ENCODE measurements around the gene KRT3.

KRT3 gene

DNA sequence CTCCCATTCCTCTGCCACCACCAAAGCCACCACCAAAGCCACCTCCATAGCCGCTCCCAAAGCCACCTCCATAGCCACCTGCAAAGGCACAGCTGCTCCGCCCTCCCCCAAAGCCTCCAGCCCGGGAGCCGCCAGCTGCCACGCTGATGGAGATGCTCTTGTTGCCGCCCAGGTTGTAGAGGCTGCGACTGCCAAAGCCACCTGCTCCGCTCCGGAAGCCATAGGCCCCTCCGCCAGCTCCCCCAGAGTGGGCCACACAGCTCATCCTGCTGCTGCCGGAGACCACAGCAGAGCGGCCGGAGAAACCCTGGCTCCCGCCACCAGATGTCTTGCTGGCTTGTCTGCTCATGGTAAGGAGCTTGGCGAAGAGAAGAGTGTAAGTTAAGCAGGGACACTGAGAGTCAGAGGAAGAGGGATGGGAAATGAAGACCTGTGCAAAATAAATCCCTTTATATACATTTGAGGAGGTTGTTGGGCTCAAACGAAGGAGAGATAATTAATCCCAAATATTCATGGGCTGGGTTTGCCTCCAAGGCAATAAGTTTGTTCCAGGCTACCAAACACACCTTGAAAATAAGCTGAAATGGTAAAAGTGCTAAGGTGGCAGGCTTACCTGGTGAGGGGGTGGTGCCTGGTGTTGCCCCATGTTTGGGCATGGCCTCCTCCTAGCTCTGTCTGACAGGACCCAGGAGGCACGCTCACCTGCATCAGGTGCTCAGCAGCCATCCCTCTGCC lies at the start of gene KRT3:
KRT3 (minus strand) TSS at position 424 of the 735 bp plus-strand sequence; CDS start at position 349, 75 bp downstream.
- DNase-seq, result no peak

DNA sequence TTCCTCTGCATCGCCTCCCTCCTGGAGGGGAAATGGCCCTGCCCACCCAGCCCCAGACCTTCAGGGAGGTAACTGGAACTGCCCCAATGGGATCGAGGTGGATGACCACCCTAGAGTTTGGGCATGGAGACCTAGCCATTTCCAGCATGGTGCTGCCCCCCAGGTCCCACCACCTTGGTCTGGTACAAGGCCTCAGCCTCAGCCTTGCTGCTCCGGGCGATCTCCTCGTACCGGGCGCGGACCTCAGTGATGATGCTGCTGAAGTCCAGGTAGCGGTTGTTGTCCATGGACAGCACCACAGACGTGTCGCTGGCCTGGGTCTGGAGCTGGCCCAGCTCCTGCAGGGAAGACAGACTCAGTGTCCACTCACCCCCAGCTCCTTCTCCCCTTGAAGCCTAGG lies 48.5 kb upstream of the KRT3 start:
- DNase-seq, result no peak

DNA sequence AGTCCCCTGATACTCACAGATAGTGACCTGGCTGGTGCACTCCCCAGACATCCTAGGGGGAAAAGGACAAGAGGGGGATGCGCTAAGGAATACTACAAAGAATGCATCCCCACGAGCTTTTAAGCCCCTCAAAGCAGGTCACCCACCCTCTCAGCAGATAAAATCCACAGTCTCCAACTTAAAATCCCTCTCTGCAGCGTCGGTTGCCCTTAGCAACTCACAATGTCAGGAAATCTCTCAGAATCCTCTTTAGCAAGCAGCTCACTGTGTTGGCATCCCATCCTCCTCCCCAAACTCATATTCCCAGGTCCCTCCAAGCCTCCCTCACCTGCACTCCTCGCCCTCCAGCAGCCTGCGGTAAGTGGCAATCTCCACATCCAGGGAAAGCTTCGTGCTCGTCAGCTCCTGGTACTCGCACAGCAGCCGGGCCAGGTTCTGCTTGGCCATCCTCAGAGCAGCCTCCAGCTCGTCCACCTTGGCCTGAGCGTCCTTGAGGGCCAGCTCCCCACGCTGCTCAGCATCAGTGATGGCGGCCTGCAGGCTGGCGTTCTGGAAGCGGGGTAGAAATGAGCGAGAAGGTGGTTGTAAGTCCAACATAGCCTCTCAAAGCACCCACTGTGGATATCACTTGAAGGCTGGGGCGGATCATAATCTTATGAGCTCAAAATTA lies 43.7 kb upstream of the KRT3 start:
- no peak for DNase-seq

DNA sequence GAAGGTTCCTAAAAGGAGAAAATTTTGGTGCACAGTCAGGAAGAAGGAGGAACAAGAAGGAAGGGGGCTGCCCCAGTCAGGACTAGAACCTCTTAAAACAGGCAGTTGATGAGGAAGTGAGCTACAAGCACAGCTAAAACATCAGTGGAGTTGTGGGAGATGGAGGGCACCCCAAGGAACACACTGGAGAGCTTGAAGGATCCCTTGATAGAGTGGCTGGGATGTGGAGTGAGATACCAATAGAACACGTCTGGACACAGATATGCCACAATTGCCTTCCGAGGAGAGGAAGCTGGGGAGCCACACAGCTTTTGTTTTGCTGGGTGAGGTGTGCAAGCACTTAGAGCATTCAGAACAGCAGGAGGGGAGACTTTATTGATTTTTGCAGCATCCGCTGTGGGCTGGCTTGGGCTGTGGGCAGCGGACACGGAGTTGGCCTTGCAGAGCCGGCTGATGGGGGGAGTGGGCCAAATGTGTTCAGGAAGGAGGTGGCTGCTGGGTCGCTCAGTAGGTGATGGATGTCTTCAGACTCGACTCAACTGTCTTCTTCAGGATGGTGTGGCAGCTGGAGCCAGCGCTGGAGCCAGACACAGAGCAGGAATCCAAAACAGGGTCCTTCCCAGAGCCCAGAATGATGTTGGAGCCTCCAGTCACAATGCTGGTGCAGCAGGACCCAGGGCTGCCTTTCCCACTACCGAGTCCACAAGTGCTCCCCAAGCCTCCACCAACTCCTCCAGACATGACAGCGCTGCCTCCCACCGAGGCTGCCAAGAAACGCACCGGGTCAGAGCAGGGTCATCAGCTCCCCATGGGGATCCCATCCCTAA lies 42.9 kb upstream of the KRT3 start:
- DNase-seq, result no peak

DNA sequence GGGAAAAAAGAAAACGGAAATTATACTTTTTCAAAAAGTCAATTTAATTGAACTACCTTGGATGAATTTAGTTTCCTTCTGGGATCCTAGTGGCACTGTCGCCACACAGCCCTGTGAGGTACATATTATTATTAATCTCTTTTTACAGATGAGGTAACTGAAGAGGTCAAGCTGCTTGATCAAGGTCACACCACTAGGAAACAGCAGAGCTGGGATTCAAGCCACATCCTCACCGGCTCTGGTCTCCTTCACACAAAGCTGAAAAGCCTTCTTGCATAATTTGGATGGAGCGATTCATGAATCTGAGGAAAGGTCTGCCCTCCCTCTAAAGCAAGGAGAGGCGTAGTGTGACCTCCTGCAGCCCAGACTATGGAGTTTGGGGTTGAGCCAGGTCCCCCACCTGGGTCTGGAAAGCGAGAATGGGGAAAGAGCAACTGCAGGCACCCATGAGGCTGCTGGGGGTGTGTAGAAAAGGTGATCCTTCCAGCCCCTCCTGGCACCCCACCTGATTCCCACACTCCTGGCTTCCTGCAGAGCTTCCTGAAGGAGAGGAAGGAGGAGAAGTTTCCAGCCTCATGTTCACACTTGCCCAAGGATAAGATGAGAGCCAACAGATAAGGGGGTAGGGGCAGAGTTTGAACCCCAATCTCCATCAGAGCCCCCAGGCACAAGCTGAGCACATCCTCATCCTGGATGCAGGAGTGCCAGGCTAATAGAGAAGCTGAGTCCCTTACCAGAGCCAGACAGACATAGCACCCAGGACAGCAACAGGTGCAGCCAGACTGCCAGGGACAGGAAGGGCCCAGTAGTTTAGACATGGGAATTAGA lies 42.1 kb upstream of the KRT3 start:
- DNase-seq, result no peak

DNA sequence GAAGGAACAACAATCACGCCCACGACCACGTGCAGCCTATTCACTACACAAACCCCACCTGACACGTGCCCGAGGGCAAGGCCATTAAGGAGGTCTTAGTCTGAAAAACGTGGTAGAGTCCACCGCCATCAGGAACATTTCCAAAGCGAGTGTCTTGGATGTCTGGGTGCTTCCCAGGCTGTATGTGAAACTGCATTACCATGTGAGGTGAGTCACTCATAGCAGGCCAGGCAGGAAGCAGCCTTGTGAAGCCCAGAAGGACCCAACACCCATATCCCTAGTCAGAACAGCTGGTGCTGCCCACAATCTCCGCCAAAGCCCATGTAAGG lies 41.5 kb upstream of the KRT3 start:
- no peak for DNase-seq

DNA sequence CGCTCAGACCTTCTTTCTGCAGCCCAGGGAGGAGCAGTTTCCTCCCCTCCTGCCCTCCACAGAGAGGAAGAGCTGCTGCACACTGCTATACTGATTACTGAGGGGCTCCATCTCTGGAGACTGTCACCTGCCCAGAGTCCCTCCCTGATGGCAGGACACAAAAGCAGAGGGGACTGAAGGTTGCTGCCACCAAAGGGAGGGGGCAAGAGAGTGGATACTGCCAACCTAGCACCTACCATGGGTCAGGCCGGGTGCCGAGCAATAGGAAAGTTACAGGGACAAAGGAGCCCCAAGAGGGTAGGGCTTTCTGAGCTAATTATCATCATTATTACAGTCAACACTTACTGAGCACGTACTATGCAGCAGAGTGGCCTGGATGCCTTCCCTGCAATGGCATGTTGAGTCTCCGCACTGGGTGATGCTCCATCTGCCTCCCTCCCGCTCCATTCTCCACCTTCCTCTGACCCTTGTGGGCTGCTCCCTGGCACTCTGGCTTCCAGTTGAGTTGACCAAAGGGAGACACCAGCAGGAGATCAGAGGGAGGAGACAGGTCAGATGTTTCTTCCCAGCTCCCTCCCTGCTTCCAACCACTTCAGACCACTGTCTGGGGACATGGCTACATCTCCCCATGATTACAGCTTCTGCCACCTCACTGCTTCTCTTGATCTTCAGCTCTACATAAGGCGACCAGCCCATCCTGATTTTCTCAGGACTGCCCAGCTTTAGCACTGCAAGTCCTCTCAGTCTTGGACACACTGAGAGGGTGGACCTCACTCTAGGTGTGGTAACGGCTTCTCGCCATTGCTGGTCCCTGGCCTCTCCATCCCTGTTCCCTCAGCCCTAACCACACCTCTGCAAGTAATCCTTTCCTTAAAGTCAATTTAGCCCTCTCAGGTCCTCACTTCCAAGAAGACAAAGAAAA lies 40.8 kb upstream of the KRT3 start:
- no peak for DNase-seq

DNA sequence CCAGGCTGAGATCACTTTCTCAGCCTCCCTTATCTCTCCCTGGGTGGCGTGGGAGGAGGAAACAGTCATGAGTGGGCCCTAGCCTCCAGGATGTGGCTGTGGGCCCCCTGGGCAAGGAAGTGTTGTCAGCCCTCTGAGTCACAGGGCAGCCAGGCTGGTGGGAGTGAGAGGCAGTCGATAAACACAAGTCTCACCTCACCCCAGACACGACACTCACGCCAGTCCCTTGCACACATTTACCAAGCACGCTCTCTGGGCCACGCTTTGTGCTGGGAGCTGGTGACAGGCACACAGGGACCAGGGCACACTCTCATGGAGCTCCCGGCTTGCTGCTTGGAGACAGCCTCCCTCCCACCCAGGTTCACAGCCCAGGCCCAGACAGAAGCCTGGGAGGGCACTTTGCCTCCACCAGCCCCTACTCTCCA lies 40.1 kb upstream of the KRT3 start:
- peak; percentile 68 for DNase-seq

DNA sequence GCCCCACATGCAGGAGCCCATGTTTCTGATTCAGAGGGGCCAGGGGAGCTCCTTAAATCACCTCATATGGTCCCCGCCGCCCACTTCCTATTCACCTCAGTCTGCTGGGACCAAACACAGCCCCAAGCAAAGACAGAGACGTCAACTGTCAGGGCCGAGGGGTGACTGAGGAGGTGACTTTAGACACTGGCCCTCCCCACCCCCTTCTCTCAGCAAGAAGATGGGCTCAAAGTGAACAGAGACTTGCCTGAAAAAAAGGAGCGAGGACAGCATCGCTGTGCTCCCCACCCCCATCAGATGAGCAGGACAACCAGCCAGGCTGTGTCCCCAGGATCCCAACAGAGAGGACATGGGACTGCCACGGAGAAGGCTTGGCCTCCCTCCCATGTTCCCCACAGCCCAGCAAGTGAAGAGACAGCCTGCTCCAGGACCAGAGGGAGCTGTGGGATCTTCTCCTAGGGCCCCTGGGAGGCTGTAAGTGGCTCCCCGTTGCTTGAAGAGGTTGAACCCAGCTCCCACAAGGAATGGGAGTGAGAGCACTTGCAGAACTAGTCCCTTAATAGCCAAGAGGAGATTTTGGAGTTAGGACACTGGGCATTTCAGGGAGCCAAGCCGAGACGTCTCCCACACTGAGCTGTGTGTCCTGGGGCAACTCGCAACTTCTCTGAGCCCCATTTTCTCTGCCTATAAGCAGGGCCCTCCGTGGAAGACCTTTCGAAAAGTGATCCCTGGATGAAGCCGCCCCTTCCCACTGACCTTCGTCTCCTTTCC lies 39.5 kb upstream of the KRT3 start:
- no peak for DNase-seq

DNA sequence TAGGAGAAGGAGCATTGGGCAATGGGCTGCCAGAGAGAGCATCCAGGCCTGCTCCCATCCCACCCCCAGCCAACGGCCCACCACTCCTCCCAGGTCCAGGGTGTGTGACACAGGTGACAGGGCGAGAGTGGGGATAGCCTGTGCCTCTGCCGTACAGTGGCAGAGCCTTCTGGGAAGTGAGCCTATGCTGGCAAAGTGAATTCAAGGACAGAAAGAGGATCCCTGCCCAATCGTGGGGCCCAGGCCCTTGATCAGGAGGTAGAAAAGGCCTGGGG lies 38.7 kb upstream of the KRT3 start:
- DNase-seq, result no peak

DNA sequence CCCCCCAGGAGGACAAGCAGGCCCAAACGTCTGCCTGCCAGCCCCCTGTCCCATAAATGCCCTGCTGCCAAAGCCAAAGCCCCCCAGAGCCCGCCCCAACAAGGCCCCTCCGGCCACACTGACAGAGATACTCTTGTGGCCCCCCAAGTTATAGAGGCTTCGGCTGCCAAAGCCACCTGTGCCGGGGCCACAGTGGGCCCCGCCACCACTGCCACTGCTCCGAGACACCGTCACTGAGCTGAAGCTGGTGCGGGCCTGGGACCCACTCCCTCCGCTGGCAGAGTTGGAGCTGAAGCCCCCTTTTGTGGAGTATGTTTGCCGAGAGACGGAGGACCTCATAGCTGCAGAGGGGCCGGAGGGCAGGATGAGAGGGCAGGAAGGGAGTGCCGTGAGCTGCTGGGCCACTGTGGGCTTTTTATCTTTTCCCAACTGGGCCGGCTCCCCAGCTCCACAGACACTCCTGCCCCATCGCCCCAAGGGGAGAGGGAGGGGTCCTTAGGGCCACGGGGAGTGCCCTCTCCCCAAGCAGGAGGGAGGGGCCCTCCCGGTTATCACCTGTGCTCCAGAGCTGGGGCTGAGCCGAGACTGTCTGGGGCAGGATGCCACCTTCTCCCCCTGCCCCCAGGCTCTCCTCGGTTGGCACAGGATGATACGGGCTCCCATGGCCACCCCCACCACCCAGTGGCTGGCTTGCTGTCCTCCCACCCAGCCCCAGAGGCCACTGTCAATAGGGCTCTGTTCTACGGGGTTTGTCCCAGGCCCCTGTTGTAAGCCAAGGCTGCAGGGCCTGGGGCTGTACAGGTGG lies 38.2 kb upstream of the KRT3 start, which contains the start of gene KRT79:
KRT79 (minus strand) TSS at position 390 of the 805 bp plus-strand sequence; CDS start at position 339, 51 bp downstream.
- no peak for DNase-seq

DNA sequence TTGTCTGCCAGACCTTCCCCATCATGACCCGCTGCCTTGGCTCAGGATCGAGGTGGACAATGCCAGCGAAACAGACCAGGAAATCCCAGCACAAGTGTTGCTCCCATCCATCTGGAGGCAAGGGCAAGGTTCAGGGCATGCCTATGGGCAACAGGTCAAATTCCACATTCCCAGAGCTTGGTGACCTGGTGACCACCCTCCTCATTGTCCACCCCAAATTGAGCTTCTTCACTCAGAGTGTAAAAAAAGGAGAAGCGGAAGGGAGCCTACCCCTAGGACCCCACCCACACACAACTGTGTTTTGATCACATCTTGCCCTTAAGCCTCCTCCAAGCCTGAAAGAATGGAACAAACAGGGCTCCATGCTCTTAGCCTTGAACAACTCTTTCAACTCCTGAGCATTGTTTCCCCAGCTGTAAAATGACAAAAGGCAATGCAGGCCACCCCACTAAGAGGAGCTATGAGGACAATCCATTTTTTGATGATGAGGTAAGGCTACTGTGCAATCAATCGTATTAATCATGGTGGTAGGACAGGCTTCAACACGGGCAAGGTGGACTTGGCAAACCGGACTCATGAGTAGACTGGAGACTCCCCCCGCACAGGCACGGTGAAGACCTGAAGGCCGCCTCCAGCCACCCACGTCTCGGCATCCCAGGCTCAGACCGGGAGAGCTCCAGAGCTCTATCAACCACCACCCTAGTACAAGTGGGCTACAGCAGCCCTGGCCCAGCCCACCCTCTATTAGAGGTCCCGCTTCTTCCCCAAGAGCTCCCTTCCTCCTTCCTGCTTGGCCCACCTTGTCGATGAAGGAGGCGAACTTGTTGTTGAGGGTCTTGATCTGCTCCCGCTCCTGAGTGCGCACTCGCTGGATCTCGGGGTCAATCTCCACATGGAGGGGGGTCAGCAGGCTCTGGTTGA lies 37.3 kb upstream of the KRT3 start:
- no peak for DNase-seq

DNA sequence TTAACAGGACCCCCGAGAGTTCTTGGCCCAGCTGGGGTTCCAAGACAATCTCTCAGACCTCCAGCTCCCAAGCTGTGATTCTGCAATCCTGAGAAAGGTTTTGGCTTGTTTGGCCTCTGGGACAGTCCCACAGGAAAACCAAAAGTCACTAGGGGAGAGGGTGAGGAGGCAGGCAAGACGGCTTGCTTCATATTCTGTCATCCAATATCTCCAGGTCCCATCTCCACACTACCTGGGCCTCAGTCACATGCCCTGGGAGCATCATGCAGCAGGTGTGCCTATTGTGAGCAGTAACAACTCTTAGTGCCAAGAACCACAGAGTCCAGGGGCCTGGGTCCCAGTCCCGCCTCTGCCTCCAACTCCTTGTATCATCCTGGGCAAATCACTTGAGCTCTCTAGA lies 36.5 kb upstream of the KRT3 start:
- no peak for DNase-seq

DNA sequence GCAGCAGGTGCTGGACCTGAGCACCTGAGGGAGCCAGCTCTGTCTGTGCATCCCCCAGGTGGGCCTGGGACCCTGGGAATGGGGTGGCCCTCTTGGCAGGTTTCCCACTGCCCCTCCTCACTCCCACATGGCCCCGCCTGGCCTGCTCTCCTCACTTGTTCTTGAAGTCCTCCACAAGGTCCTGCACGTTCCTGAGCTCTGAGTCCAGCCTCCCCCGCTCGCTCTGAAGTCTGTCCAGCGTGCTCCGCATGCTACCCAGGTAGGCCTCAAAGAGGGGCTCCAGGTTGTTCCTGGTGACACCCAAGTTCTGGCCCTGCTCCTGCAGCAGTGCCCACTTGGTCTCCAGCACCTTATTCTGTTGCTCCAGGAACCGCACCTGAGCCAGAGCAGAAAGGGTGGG lies 35.3 kb upstream of the KRT3 start:
- no peak for DNase-seq

DNA sequence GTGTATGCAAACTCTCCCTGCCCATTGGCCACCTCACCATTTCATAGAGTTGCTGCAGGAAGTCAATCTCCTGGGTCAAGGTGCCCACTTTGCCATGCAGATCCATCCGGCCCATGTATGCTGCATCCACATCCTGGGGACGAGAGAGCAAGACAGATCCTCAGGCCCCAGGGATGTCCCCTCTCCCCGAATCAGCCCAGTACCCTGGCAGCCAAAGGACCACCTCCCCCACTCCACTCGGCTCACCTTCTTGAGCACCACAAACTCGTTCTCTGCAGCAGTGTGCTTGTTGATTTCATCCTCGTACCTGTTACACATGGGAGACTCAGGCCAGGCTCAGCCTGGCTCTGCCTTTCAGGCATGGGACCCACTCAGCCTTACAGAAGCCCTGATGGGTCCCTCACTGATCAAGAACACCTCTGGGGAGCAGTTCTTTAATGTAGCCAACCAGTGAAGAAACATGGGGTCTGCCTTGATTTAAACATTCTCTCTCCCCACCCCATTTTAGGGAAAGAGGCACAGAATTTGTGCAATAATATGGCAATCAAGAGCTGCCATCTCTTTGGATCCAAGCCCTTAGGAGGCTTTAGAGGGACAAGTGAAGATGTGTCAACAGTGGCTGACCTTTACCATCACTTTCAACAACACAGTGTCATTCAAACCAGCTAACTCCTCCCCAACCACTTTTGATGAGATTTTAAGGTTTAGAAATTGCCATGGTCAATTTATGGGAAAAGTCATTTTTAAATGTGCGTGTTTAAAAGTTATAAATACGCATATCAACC lies 34.3 kb upstream of the KRT3 start:
- no peak for DNase-seq

DNA sequence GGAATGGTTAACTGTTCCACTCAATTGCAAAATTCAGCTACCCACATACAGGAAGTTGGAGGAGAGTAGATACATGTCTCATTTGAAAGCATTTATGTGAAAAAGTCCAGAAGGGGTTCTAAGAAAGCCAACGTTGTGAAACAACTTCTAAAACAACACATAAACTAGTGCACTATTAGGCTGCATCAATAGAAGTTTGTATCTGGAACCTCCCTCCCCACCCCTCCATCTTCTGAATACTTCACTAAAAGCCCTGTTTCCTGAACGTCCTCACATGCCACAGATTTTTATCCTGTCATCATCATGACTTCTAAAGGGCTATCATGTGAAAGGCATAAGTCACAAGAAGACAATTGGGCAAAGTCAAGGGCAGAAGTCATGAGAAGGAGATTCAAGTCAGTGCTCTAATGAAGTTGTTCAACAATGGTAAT lies 32.7 kb upstream of the KRT3 start:
- DNase-seq, result peak; percentile 27

DNA sequence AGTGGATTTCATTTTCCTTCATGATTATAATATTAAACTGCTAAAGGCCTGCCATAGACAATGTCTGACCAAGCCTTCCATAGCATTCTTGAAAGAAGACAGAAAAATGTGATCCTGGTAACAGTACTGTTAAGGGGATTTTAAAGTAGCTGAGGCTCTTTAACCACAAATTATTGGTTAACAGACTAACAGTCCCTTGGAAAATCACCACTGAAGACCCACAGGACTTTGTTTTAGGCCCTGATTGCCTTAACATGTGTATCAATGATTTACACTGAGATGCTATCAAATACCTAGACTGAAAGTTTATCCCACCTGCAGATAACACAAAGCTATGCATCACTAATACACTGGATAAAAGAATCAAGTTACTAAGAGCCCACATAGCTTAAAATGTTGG lies 32.2 kb upstream of the KRT3 start:
- no peak for DNase-seq

DNA sequence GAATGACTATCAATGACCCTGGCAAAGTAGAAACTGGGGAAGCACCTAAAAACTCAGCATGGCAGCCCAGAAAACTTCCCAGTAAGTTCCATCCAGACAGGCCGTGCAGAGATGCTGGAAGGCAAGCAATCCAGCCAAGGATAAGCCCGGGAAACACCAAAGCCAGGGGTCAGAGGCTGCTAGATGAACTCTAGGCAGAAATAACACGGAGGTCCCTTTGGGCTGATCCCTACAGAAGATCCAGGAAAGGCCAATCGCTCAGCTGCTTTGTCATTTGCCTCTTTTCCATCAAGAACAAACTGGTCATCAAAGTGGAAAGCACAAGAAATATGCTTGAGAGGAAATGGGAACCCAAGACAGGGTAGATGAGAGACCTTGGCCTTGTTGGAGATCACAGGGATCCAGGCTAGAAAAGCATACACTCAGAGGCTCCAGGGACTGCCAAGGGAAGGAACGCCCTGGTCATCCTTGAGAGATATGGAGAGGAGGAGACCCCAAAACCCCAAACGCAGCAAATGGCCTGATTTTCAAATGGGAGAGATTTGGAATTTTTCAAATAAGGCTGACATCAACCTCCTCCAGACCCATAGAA lies 31.7 kb upstream of the KRT3 start:
- DNase-seq, result no peak
